Measurements from ENCODE around the gene EFCAB11. TPM values are rescaled to one million over a fixed set of nuclear protein-coding genes. Genes with fewer than 3 reads are reported as not detected.

EFCAB11 gene
- total RNA-seq, 3 donors from 2014 or later (not counting 1 experiment from before 2014, with no cell fraction given), result 3.9 to 5.2 (median 4.0) TPM

DNA sequence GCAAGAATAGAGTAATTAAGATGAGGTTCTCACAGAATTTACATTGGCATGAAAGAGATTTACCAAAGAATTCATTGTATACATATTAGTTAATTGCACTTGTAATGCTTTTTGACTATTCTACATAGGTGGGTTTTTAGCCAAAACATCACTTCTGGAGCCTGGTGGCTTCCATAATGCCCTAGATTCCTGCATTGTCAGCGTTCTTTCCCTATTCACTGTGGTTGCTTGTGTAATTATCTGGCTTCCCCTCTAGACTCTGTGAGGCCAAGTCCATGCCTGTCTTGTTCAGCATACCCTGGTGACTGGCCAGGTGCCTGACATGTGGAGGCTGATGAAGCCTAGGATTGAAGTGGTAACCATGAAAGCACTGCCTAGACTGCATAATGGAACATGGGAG, 42.4 kb upstream of the EFCAB11 start:
- ATAC-seq (no peak), DNase-seq (no peak)
- TF ChIP-seq, protein P1, sequence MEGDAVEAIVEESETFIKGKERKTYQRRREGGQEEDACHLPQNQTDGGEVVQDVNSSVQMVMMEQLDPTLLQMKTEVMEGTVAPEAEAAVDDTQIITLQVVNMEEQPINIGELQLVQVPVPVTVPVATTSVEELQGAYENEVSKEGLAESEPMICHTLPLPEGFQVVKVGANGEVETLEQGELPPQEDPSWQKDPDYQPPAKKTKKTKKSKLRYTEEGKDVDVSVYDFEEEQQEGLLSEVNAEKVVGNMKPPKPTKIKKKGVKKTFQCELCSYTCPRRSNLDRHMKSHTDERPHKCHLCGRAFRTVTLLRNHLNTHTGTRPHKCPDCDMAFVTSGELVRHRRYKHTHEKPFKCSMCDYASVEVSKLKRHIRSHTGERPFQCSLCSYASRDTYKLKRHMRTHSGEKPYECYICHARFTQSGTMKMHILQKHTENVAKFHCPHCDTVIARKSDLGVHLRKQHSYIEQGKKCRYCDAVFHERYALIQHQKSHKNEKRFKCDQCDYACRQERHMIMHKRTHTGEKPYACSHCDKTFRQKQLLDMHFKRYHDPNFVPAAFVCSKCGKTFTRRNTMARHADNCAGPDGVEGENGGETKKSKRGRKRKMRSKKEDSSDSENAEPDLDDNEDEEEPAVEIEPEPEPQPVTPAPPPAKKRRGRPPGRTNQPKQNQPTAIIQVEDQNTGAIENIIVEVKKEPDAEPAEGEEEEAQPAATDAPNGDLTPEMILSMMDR (IDR thresholded peaks at IDR 0.05), result no peak
- Histone ChIP-seq H3K4me3 (ENCODE audit: low read length) (no peak overlapping the region), H3K9me3 (ENCODE audit: control insufficient read depth, insufficient read depth, low read length) (no peaks in the 10 kb centered on the region), H3K4me1 (ENCODE audit: control insufficient read depth, insufficient read depth, low read length) (no peaks in the 10 kb centered on the region), H3K36me3 (ENCODE audit: control insufficient read depth, insufficient read depth, low read length) (peaks cover 61% of the 10 kb centered on the region), H3K27ac (ENCODE audit: low read length) (no peak overlapping the region), H3K27me3 (ENCODE audit: control insufficient read depth, insufficient read depth, low read length) (no peaks in the 10 kb centered on the region)
- intact Hi-C loops (cut with micrococcal nuclease), result no loop called here
- no peaks in the 10 kb centered on the region for H3K9me3 Mint-ChIP-seq
- H3K27ac Mint-ChIP-seq, result no peak overlapping the region
- peaks cover 21% of the 10 kb centered on the region for H3K36me3 Mint-ChIP-seq
- no peaks in the 10 kb centered on the region for H3K27me3 Mint-ChIP-seq (ENCODE audit: low read depth in 2 of 2)
- no peaks in the 10 kb centered on the region for H3K4me1 Mint-ChIP-seq
- H3K4me3 Mint-ChIP-seq, result no peak overlapping the region
- 80% methylated on average over 1 of the region's 1 CpG for WGBS (ENCODE audit: insufficient coverage)

DNA sequence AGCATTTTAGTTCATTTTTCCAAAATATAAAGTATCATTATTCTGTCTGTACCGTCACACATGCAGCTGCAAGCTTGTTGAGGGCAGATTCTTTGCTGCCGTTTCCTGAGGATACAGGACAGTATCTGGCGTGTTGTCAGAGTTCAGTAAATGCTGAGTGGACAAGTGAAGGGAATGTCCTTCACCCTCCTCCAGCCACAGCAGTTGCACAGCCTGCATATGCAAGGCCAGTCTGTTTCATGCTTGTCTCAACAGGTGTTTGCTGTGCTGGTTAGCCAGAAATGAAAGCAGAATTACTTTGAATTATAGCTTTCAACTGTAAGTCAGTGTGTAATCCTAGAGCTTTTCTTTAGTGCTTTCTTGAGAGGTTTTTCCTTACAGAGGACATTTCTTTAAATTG, 37.7 kb upstream of the EFCAB11 start:
- no peaks in the 10 kb centered on the region for H3K9me3 Mint-ChIP-seq
- no peaks in the 10 kb centered on the region for H3K4me1 ChIP-seq (ENCODE audit: control insufficient read depth, insufficient read depth, low read length)
- H3K27ac Mint-ChIP-seq, result no peak overlapping the region
- ATAC-seq, result no peak
- DNase-seq, result no peak
- H3K4me3 Mint-ChIP-seq, result no peak overlapping the region
- TF ChIP-seq, protein P1 (IDR thresholded peaks at IDR 0.05), result no peak
- H3K9me3 ChIP-seq (ENCODE audit: control insufficient read depth, insufficient read depth, low read length), result no peaks in the 10 kb centered on the region
- H3K36me3 ChIP-seq (ENCODE audit: control insufficient read depth, insufficient read depth, low read length), result peaks cover 78% of the 10 kb centered on the region
- H3K36me3 Mint-ChIP-seq, result peaks cover 21% of the 10 kb centered on the region
- H3K27ac ChIP-seq (ENCODE audit: low read length), result no peak overlapping the region
- WGBS (ENCODE audit: insufficient coverage), result 96% methylated on average over 3 of the region's 3 CpGs
- H3K4me3 ChIP-seq (ENCODE audit: low read length), result no peak overlapping the region
- H3K27me3 ChIP-seq (ENCODE audit: control insufficient read depth, insufficient read depth, low read length), result no peaks in the 10 kb centered on the region
- intact Hi-C loops (cut with micrococcal nuclease), result no loop called here
- H3K4me1 Mint-ChIP-seq, result no peaks in the 10 kb centered on the region
- H3K27me3 Mint-ChIP-seq (ENCODE audit: low read depth in 2 of 2), result no peaks in the 10 kb centered on the region

DNA sequence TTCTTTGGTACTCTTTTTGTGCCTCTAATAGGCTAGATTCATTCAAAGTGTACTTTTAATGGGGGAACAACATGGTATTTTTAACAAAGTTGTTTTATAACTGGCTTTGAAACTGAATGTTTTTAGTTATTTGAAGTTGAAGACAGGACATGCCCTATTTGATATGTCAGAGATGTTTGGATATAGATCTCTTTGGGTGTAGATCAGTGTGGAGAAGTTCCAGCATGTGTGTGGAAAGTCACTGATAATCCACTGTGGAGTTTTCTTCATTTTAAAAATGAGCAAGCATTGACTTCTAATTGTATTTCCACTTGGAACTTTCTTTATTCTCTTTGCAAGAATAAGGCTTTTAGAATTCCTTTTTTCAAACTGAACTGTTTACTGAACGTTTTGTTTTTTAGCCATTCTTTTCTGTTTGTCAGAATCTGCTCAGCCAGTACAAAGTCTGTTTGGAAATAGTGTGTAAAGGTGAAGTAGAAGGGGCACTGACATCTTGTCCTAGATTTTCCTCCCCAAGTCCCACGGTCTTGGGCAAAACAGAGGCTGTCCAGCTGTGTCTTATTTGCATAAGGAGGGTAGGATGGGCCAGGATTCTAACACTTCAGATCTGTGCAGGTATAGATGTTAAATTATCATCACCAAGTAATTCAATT, 36.2 kb upstream of the EFCAB11 start:
- Mint-ChIP-seq H3K27me3 (ENCODE audit: low read depth in 2 of 2) (no peaks in the 10 kb centered on the region), H3K36me3 (peaks cover 12% of the 10 kb centered on the region), H3K4me1 (no peaks in the 10 kb centered on the region), H3K4me3 (no peak overlapping the region), H3K9me3 (no peaks in the 10 kb centered on the region), H3K27ac (no peak overlapping the region)
- DNase-seq, result no peak
- no peaks in the 10 kb centered on the region for H3K4me1 ChIP-seq (ENCODE audit: control insufficient read depth, insufficient read depth, low read length)
- no peak overlapping the region for H3K4me3 ChIP-seq (ENCODE audit: low read length)
- H3K9me3 ChIP-seq (ENCODE audit: control insufficient read depth, insufficient read depth, low read length), result no peaks in the 10 kb centered on the region
- intact Hi-C loops (cut with micrococcal nuclease), result no loop called here
- TF ChIP-seq, protein P1 (IDR thresholded peaks at IDR 0.05), result no peak
- no peak overlapping the region for H3K27ac ChIP-seq (ENCODE audit: low read length)
- WGBS (ENCODE audit: insufficient coverage), result 90% methylated on average over 2 of the region's 2 CpGs
- H3K27me3 ChIP-seq (ENCODE audit: control insufficient read depth, insufficient read depth, low read length), result no peaks in the 10 kb centered on the region
- H3K36me3 ChIP-seq (ENCODE audit: control insufficient read depth, insufficient read depth, low read length), result peaks cover 78% of the 10 kb centered on the region
- no peak for ATAC-seq

DNA sequence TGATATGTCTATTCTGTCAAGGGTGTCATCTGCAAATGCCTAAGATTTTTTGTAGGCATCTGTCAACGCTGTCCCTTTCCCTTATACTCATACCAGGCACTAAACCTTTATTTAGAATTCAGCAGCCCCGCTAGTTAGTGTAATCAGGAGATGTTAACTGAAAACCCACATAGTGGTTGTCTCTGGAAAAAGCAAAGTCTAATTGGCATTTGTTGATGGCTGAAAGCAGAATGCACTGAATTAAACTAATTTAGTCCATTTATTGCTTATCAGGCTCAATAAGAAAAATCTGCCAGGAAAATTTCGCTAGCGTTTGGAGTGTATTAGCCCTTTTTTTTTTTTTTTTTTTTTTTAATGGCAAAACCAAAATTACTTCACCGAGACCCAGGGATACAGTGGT, 35.7 kb upstream of the EFCAB11 start:
- TF ChIP-seq, protein P1 (IDR thresholded peaks at IDR 0.05), result no peak
- Histone ChIP-seq H3K9me3 (ENCODE audit: control insufficient read depth, insufficient read depth, low read length) (no peaks in the 10 kb centered on the region), H3K4me3 (ENCODE audit: low read length) (no peak overlapping the region), H3K36me3 (ENCODE audit: control insufficient read depth, insufficient read depth, low read length) (peaks cover 76% of the 10 kb centered on the region), H3K27ac (ENCODE audit: low read length) (no peak overlapping the region), H3K4me1 (ENCODE audit: control insufficient read depth, insufficient read depth, low read length) (no peaks in the 10 kb centered on the region), H3K27me3 (ENCODE audit: control insufficient read depth, insufficient read depth, low read length) (no peaks in the 10 kb centered on the region)
- Mint-ChIP-seq H3K4me1 (no peaks in the 10 kb centered on the region), H3K36me3 (peaks cover 9% of the 10 kb centered on the region), H3K27me3 (ENCODE audit: low read depth in 2 of 2) (no peaks in the 10 kb centered on the region), H3K4me3 (no peak overlapping the region), H3K27ac (no peak overlapping the region), H3K9me3 (no peaks in the 10 kb centered on the region)
- intact Hi-C loops (cut with micrococcal nuclease), result no loop called here
- DNase-seq (no peak), ATAC-seq (no peak)
- WGBS (ENCODE audit: insufficient coverage), result 100% methylated on average over 3 of the region's 5 CpGs

Data from natural killer cell (primary cell).